Umbilical cord (tissue), 2 donors: ENCODE results near the gene MAGEA11. TPM values are rescaled to one million over a fixed set of nuclear protein-coding genes. Genes with fewer than 3 reads are reported as not detected.
"Not testable (repeated sequence)": the region's sequence is repeated elsewhere in the genome, so short reads cannot be mapped to it uniquely, and the experiment has no call there.

ENCODE experiments used
- DNase-seq: peaks from one replicate; pipeline ENCODE4 v3.0.0-alpha.2; 2015; ENCODE audit warnings: low spot score
- total RNA-seq: library from RNA; depleted of rRNA; stranded (reverse); fragments of >200 nt; gene quantifications from one replicate; pipeline ENCODE4 v1.2.3, GENCODE V29; 2014; ENCODE audit warnings: low replicate concordance; ENCODE audit not compliant: insufficient read depth

MAGEA11 gene, protein sequence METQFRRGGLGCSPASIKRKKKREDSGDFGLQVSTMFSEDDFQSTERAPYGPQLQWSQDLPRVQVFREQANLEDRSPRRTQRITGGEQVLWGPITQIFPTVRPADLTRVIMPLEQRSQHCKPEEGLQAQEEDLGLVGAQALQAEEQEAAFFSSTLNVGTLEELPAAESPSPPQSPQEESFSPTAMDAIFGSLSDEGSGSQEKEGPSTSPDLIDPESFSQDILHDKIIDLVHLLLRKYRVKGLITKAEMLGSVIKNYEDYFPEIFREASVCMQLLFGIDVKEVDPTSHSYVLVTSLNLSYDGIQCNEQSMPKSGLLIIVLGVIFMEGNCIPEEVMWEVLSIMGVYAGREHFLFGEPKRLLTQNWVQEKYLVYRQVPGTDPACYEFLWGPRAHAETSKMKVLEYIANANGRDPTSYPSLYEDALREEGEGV
- not detected for total RNA-seq

DNA sequence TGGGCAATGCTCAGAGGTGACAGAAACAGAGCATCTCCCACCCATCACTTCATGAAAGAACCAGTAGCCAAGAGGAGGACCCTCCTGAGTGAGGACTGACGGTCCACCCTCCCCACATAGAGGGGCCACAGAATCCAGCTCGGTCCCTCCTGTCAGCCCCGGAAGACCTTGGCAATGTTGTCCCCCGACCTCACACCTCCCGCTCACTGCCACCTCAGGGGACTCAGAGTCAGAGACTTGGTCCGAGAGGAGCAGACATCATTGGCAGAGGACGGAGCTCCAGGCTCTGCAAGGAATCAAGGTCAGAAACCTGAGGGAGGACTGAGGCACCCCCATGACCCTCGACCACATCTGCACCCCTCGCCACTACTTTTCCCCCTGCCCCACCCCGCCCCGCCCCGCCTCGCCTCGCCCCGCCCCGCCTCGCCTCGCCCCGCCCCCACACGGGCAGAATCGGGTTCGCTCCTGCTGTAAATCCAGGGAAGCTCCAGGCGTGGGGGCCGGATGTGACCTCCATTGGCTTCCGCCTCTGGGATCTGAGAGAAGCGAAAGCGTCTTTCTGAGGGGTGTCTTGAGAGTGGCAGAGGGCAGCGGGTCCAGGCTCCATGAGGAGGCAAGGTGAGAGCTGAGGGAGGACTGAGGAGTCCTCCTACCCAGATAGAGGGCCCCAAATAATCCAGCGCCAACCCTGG lies at the start of gene MAGEA11:
MAGEA11 (plus strand) TSS at position 516 of the 692 bp plus-strand sequence. CDS start 1,100 bp downstream, outside the sequence.
- DNase-seq: no peak

DNA sequence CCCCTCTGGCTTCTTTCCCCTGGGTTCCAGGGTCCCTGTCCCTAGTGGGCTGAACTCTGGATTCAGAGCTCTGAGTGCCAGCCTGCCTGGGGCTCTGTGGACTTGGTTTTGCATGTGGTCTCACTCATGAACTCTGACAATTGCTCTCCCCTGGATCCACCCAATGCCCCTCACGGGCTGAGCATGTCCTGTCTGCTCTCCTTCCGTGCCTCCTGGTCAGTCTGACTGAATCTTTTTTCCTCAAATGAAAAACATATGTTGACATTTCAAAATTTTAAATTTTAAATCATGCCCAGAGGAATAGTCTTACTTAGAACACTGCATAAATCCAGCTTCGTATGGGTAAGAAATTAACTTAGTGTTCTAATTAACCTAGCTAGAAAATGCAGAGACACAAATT lies 36.8 kb upstream of the MAGEA11 start:
- DNase-seq: not testable (repeated sequence)

DNA sequence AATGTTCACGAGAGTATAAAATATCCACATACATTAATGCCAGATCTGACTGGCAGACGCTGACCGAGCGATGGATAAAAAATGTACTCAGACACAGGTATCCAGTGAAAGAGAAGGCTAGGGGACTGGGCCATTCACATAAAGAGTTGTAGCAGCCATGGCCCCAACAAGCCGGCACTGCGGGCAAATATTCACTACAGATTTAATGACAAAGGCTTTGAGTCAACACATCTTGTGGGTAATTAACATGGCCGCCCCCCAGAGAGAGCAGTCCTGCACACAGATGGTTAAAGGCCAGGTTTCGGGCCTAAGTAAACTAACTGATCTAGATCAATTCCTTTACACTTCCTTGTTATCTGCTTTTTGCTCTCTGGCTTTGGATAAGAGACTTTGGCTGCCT lies 36.3 kb upstream of the MAGEA11 start:
- not testable (repeated sequence) for DNase-seq

DNA sequence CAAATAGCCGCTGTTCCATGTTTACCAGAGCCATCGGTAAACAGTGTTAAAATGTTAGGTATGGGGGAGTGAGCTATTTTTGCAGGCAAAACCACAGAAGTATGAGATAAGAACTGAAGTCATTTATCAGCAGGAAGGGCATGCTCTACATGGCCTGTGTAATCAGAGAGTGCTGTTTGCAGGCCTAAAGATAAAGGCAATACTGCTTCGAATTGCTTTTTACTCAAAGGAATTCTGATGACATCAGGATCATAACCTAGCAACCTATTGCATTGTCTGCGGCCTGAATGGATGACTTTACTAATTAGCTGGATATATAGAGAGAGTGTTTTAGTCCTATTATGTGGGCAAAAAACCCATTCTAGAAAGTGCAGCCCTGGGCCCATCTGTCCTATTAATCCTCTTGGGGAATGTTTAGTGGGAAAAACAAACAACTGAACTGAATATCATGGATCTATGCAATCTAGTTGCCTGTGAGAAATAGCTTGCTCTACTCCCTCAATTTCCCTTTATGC lies 32.6 kb upstream of the MAGEA11 start:
- not testable (repeated sequence) for DNase-seq

DNA sequence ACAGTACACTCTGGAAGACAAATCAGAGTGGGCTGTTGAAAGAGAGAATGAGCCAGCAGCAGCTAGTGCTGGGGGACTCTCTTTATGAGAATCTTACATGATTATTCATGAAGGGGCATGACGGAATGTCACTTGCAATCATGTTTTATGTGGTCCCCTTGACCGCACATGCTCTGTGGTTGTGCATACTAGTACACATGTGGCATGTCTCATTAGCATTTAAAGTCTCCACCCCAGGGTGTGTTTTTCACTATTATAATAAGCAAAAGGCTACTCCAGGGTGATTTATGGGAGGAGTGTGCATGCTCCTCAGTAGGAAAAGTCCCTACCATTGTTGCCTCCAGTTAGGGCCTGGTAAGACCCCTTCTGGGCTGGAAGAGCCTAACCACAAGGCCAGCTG lies 30.7 kb upstream of the MAGEA11 start:
- no peak for DNase-seq

DNA sequence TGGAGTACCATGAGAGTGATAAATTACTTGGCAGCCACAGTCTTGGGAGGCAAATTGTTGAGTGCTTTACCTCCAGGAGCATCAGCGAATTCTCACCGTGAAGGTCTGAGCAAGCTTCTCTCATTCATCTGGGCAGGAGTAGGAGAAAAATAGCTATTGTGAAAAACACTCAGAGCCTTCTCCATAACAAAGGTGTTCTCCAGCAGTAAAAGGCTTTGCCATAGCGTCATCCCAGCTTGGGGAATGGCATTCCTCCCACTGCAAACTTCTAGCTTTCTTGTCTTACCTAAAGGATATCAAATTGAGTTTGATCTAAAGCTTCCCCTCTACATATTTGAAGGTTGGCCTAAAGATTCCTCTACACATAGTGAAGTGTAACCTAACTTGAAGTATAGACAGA lies 29.8 kb upstream of the MAGEA11 start:
- no peak for DNase-seq

DNA sequence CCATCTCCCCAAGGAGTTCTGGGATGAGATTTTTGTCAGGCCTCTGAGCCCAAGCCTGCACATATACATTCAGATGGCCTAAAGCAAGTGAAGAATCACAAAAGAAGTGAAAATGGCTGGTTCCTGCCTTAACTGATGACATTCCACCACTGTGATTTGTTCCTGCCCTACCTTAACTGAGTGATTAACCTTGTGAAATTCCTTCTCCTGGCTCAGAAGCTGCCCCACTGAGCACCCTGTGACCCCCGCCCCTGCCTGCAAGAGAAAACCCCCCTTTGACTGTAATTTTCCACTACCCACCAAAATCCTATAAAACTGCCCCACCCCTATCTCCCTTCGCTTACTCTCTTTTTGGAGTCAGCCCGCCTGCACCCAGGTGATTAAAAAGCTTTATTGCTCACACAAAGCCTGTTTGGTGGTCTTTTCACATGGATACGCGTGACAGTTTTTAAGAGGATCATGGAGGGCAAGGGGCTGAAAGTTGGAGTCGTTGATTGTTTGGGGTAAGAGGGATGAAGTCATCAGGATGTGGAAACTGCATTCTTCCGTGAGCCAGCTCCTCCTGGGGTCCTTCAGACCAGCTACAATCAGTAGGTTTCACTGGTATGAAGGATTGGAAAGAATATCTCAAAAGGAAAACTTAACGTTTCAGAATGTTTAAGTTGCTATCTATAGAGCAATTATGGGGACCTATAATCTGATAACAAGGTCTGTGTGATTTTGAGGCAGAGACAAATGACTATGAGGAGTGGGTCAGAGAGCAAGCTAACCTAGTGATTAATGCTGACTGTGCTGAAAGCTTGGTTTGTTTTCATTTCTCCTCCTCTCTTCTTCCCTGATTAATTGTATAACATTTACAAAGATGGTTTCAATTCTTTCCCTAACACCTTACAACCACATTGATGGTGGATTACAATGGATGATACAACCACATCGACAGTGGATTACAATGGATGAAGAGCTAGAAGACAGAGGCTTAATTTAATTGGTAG lies 28.6 kb upstream of the MAGEA11 start:
- DNase-seq: no peak

DNA sequence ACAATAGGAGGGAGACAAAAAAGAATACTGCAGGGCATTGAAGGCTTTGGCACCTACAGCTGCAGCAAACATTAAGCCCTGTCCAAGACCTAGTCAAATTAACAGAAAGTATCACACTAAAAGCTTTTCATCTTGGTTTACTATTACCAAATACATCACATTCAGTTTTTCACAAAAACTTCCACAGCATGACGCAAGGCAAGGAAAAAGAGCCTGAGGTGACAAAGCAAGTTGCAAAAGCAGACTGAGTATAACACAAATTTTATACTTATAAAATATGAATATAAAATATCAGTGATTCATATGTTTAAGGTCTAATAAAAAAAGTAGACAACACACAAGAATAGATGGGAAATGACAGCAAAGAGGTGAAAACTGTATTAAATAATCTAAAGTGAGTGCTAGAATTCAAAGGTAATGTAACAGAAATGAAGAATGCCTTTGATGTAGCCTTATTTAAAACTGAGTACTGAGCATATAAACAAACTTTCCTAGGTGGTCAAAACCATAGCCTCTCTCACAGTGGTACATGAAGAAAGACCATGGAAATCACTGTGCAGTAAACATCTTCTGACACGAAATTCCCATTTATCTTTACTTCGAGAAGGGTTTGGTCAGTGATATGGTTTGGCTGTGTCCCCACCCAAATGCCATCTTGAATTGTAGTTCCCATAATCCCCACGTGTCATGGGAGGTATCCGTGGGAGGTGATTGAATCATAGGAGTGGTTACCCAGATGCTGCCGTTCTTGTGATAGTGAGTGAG lies 27.7 kb upstream of the MAGEA11 start:
- no peak for DNase-seq

DNA sequence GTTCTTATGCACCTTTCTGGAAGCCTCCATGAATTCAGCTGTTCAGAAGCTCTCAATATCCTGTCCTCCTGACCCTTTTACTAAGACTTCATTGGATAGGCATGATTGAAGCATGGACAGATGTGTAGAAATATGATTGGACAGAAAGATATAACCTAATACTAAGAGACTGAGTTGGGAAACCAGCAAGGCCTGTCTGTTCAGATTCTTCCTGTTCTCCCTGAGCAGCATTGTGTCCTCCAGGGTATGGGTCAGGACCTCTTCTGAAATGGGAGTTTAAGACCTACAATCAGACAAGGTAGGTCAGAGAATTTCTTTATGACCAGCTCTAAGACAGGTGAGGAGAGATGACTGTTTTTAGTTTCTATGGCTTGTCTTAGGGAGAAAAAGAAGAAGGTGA lies 23.9 kb upstream of the MAGEA11 start:
- no peak for DNase-seq

DNA sequence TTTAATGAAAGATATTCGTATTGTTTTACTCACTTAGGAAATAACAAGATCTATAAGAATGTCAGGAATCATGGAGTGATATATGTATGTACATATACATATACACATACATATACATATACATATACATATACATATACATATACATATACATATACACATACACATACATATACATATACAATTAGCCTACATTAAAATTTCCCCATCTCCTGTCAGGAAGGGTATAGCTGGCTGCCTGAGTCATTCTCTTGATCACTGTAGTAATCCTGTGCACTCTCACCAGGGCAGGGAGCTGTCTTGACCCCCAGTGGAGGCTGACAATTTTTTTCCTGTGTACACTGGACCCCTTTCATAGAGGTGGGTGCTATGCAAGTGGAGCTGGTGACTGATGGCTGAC lies 23.3 kb upstream of the MAGEA11 start:
- DNase-seq: no peak

DNA sequence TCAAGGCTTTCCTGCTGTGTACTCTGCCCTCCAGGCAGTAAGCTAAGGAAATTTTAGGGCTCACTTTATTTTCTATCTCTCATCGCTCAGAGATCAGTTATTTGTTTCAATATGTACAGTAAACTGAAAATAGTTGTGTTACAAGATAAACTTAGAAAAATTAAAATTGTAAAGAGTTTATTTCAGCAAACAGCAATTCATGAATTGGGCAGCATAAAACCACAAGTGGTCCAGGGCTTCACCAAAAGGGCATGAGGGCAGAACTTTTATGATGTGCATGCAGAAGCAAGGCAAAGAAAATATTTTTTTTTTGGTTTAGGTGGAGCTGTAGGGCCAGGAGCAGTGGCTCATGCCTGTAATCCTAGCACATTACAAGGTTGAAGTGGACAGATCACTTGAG lies 20.1 kb upstream of the MAGEA11 start:
- no peak for DNase-seq

DNA sequence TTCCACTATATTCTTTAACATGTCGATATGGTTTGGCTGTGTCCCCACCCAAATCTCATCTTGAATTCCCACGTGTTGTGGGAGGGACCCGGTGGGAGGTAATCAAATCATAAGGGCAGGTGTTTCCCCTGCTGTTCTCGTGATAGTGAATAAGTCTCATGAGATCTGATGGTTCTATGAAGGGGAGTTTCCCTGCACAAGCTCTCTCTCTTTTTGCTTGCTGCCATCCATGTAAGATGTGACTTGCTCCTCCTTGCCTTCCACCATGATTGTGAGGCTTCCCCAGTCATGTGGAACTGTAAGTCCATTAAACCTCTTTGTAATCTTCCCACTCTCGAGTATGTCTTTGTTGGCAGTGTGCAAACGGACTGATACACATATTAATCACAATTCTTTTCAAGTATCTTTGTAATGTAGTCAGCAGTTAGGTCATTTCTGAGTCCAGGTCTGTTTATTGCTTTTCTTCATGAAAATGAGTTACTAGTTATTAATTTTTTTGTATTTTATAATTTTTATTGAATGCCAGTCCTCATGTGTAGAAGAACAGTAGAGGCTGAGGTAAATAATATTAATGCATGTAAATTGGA lies 19.1 kb upstream of the MAGEA11 start:
- not testable (repeated sequence) for DNase-seq

DNA sequence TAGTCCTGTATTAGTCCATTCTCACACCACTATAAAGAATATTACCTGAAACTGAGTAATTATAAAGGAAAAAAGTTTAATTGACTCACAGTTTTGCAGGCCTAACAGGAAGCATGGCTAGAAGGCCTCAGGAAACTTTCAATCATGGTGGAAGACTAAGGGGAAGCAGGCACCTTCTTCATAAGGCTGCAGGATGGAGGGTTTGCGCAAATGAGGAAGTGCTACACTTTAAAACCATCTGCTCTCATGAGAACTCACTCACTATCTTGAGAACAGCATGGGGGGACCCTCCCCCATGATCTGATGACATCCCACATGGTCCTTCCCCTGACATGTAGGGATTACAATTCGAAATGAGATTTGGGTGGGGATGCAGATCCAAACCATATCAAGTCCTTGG lies 12.1 kb upstream of the MAGEA11 start:
- DNase-seq: no peak

DNA sequence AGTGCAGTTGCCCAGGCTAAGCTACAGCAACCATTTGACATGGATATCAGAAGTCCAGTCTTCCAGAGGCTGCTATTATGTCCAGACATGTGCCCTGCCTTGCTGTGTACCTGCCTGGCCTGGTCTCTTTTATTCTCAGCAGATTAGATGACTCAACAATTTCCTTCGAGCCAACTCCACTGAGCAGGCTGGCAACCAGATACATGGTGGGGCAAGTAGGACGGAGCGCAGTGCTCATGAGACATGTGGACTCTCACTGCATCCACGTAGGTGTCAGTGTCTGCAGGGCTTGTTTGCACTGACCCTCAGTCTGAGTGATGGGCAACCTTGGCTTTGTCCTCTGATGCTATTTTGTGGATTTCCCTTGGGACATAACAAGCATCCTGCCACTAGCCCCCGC lies 7.2 kb upstream of the MAGEA11 start:
- DNase-seq: no peak

DNA sequence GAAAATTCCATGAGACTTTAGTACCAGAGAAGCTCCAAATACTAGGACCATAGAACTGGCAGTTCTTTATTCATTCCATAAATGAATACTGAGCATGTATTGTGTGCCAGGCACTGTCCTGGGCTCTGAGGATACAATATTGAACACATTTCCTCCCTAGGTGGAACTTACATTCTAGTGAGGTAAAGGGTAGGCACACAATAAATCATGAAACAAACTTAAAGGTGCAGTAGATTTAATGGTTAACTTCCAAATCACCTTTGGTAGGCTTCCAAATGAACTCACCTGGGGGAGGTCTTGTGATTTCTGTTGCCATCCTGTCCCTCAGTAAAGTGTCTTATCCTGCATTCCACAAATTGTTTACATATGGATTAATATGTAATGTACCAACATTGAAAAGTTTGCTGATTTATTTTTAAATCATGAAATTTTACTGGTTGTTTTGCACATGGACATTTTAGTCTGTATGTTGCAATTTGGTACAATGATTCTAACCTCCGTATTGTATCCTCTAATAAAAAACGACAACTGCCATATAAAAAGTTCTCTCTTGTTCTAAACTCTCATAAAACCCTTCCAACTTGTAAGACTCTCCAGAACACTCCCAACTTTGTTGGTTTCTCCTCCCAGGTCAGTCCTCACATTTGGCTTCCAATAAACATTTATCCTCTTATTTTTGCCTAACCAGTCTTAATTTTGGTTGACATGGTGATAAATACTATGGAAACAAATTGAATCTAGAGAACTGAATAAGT lies 4.5 kb upstream of the MAGEA11 start:
- no peak for DNase-seq

DNA sequence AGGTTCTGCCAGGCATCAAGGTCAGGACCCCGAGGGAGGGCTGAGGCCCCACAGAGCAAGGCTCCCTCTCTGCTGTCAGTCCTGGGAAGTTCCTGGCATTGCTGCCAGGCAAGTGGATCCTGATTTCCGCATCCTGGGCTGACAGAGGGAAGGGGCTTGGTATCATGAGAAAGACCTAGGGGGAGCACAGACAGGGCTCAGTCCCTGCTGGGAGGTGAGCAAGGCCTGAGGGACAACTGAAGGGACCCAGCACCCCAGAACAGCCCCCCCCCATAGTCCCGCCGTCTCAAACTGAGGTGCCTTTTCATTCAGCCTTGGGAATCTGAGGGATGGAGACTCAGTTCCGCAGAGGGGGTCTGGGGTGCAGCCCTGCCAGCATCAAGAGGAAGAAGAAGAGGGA lies 971 bp downstream of the MAGEA11 start:
- no peak for DNase-seq

DNA sequence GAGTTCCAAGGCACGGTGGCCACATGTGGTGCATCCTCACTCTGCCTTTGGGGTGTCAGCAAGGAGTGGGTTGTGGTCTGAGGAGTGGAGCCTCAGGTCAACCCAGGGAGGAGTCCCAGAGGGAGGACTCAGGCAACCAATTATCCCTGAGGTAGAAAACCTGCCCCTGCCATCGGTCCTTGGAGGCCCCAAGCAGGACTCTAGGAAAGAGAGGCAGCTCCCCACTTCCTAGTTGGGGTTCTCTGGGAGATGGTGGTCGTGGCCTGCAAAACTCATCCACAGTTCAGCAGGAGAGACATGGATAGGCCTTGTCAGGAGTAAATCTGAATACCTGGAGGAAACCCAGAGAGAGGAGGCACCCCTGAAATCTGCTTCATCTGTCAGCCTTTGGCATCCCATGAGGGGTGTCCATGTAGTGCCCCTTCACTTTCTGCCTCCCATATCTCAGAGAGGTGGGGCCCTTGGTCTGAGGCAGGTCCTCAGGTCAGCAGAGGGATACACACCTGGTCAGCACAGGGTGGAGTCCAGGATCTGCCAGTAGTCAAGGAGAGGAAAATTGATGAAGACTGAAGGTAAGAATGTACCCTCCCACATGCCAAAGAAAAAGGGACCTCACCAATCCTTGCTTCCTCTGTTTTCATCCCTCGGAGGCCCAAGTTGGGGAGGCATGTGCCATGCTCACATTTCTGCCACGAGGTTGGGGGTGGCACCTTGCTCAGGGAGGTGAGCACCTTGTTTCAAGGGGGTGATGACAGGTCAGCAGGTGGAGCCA lies 1.6 kb downstream of the MAGEA11 start:
- DNase-seq: no peak

DNA sequence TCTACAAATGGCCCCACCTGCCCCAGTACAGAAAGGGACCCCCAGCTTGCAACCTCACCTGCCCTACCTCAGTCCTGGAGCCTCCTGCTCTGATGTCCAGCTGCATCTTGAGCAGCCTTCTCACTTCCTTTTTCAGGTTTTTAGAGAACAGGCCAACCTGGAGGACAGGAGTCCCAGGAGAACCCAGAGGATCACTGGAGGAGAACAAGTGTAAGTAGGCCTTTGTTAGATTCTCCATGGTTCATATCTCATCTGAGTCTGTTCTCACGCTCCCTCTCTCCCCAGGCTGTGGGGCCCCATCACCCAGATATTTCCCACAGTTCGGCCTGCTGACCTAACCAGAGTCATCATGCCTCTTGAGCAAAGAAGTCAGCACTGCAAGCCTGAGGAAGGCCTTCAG lies 3.6 kb downstream of the MAGEA11 start:
- DNase-seq: no peak

DNA sequence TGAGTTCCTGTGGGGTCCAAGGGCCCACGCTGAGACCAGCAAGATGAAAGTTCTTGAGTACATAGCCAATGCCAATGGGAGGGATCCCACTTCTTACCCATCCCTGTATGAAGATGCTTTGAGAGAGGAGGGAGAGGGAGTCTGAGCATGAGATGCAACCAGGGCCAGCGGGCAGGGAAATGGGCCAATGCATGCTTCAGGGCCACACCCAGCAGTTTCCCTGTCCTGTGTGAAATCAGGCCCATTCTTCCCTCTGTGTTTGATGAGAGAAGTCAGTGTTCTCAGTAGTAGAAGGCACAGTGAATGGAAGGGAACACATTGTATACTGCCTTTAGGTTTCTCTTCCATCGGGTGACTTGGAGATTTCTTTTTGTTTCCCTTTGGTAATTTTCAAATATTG lies 4.8 kb downstream of the MAGEA11 start:
- DNase-seq: no peak
